Activated CD4-positive, alpha-beta T cell treated with anti-CD3 and anti-CD28 coated beads, Interleukin-2, amount 50 U/mL, for 48 hours (primary cell): Measurements from ENCODE around the gene SOAT1.
A peak's percentile ranks its signal among the peaks of the same experiment; 100 is the strongest.
"Not testable (repeated sequence)": the region's sequence is repeated elsewhere in the genome, so short reads cannot be mapped to it uniquely, and the experiment has no call there.

Experiments
- DNase-seq, 2 experiments: peaks; one replicate each; pipeline ENCODE4 v3.0.0-alpha.2; 2020

Gene SOAT1

GRCh38 chr1:179365342-179366092 is 71.9 kb downstream of the SOAT1 start, which contains the start of gene AXDND1:
Gene AXDND1, plus strand, starts transcription at chr1:179365971. Its CDS starts 539 bp downstream, at chr1:179366510.
- DNase-seq, result peak; percentile 82 to 87

GRCh38 chr1:179366093-179366800 is 72.7 kb downstream of the SOAT1 start:
- peak in 1 of 2 experiments; percentile 5 for DNase-seq

GRCh38 chr1:179369751-179370341 is 76.2 kb downstream of the SOAT1 start:
- DNase-seq, result peak in 1 of 2 experiments; percentile 27

GRCh38 chr1:179372160-179372559 is 78.6 kb downstream of the SOAT1 start:
- DNase-seq, result no peak

- no peak for DNase-seq
Observed at GRCh38 chr1:179376223-179376622, 82.6 kb downstream of the SOAT1 start.

GRCh38 chr1:179380299-179380698 is 86.7 kb downstream of the SOAT1 start:
- DNase-seq, result no peak

- no peak for DNase-seq
Observed at GRCh38 chr1:179384027-179384426, 90.4 kb downstream of the SOAT1 start.

- no peak for DNase-seq
Observed at GRCh38 chr1:179385510-179385909, 91.9 kb downstream of the SOAT1 start.

- DNase-seq, result no peak
Observed at GRCh38 chr1:179393721-179394120, 100.1 kb downstream of the SOAT1 start.

GRCh38 chr1:179399399-179399798 is 105.8 kb downstream of the SOAT1 start:
- DNase-seq, result not testable (repeated sequence)
